Rectal smooth muscle tissue (tissue), 1 donor: ENCODE data around the gene TEKT4.
"Not testable (repeated sequence)": the region's sequence is repeated elsewhere in the genome, so short reads cannot be mapped to it uniquely, and the experiment has no call there.

Source experiments
- H3K27ac ChIP-seq: one replicate; pipeline ENCODE4 v1.7.0; 2013; ENCODE audit warnings: low read depth, low read length, inconsistent platforms
- H3K27me3 ChIP-seq: one replicate; pipeline ENCODE4 v1.7.0; 2013; ENCODE audit warnings: low read length; ENCODE audit not compliant: control insufficient read depth, insufficient read depth
- H3K36me3 ChIP-seq: one replicate; pipeline ENCODE4 v1.7.0; 2013; ENCODE audit warnings: low read length; ENCODE audit not compliant: control insufficient read depth, insufficient read depth
- H3K4me1 ChIP-seq: one replicate; pipeline ENCODE4 v1.7.0; 2013; ENCODE audit warnings: low read length; ENCODE audit not compliant: control insufficient read depth, insufficient read depth
- H3K4me3 ChIP-seq: one replicate; pipeline ENCODE4 v1.7.0; 2013; ENCODE audit warnings: low read length
- H3K9ac ChIP-seq: one replicate; pipeline ENCODE4 v1.7.0; 2013; ENCODE audit warnings: low read length

The TEKT4 gene

GRCh38 chr2:94871226-94872087, at the start of gene TEKT4:
Gene TEKT4 (plus strand): TSS chr2:94871430. CDS start chr2:94871580, 150 bp downstream.
- Histone ChIP-seq H3K4me3 (no peak within 1 kb of the TSS), H3K27ac (no peak within 1 kb of the TSS), H3K36me3 (no peaks in the 10 kb centered on the region), H3K4me1 (no peaks in the 10 kb centered on the region), H3K27me3 (peaks cover 2% of the 10 kb centered on the region), H3K9ac (no peak within 1 kb of the TSS)

GRCh38 chr2:94839224-94839623, 32.0 kb upstream of the TEKT4 start:
- not testable (repeated sequence) for H3K4me1 ChIP-seq, H3K4me3 ChIP-seq, H3K9ac ChIP-seq, H3K27me3 ChIP-seq, H3K27ac ChIP-seq, H3K36me3 ChIP-seq

- H3K27me3 ChIP-seq, H3K4me1 ChIP-seq, H3K9ac ChIP-seq, H3K36me3 ChIP-seq, H3K4me3 ChIP-seq, H3K27ac ChIP-seq: not testable (repeated sequence)
These were observed 14.4 kb upstream of the TEKT4 start for GRCh38 chr2:94856856-94857255.

DNA sequence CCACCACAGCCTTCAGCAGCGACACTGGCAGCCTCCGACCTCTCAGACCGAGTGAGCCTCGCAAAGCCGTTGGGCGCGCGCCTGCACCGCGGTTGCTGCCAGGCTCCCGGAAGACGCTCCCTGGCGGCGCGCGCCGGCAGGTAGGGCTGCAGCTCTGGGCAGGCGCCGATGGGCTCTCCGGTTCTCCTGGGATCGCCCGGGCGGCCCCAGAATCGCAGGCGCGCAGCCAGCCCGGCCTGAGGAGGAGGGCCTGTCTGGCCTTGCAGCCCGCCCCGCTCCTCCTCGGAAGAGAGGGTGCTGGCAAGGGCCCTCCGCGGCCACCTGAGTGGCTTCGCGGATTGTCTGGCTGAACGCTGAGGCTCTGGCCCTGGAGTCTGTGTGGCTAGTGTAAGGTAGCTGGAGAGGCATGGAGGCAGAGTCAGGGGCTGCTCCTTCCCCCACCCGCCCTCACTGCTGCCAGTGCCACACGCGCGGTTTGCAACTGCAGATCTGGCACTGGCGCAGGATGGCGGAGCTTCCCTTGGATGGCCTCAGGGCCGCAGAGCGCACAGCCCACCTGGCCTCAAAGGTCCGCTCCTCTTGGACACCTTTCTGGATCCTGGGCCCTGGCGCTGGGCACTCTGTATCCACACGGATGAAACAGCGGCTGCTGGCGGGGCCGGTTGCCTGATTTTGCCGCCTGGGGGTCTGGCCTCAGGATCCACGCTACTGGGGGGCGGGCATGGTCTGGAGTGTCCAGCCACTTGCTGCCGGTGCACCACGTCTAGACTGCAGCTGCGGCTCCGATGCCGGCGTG, 13.7 kb upstream of the TEKT4 start:
- H3K27me3 ChIP-seq, H3K9ac ChIP-seq, H3K27ac ChIP-seq, H3K36me3 ChIP-seq, H3K4me3 ChIP-seq, H3K4me1 ChIP-seq: not testable (repeated sequence)

GRCh38 chr2:94858163-94858888, 12.9 kb upstream of the TEKT4 start:
- not testable (repeated sequence) for H3K27ac ChIP-seq, H3K9ac ChIP-seq, H3K4me3 ChIP-seq, H3K36me3 ChIP-seq, H3K4me1 ChIP-seq, H3K27me3 ChIP-seq

GRCh38 chr2:94861308-94862152, 9.7 kb upstream of the TEKT4 start:
- Histone ChIP-seq H3K36me3 (no peaks in the 10 kb centered on the region), H3K4me3 (no peak overlapping the region), H3K9ac (no peak overlapping the region), H3K27ac (no peak overlapping the region), H3K27me3 (no peaks in the 10 kb centered on the region), H3K4me1 (no peaks in the 10 kb centered on the region)

GRCh38 chr2:94862903-94863302, 8.3 kb upstream of the TEKT4 start:
- H3K27ac ChIP-seq, H3K36me3 ChIP-seq, H3K4me1 ChIP-seq, H3K9ac ChIP-seq, H3K4me3 ChIP-seq, H3K27me3 ChIP-seq: not testable (repeated sequence)

GRCh38 chr2:94869131-94869530, 2.1 kb upstream of the TEKT4 start:
- peaks cover 2% of the 10 kb centered on the region for H3K27me3 ChIP-seq
- H3K4me3 ChIP-seq, result no peak overlapping the region
- H3K27ac ChIP-seq, result no peak overlapping the region
- no peaks in the 10 kb centered on the region for H3K36me3 ChIP-seq
- no peaks in the 10 kb centered on the region for H3K4me1 ChIP-seq
- no peak overlapping the region for H3K9ac ChIP-seq

DNA sequence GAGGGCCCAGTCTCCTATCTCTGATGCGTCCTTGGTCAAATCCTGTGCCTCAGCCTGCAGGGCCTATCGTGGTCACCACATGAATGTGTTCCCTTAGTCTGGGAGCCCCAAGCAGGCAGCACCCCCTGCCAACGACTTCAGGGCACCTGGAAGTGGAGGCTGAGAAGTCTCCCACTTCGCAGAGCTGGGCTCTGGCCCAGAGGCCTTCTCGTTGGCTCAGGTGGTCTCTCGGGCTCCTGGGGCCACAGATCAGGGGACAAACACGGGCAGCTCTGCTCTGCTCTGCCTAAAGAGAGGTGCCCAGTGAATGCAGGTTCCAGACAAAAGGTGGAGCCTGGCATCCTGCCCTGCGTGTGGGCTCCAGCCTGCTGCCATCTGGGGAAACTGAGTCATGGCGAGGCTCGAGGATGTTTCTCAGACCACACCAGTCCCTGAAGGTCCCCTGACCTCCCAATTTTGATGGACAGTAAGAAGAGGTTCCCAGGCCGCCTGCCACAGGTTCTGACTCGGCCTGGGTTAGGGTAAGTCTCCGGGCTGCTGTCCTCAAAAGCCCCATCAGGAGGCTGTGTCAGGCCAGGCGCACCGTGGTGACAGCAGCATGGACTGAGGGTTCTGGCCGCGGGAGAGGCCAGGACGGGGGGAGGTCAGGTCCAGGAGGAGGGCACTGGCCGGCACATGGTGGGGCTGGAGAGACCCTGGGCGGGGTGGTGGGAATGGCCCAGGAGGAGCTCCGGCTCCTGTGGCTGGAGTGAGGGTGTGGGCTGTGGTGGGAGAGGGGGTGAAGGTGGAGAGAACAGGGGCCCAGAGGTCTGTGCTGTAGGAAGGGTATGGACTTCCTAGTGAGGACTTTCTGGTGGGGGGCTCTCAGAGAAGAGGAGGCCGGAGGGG, 1.4 kb upstream of the TEKT4 start:
- no peaks in the 10 kb centered on the region for H3K36me3 ChIP-seq
- no peaks in the 10 kb centered on the region for H3K4me1 ChIP-seq
- H3K27me3 ChIP-seq, result peaks cover 2% of the 10 kb centered on the region

DNA sequence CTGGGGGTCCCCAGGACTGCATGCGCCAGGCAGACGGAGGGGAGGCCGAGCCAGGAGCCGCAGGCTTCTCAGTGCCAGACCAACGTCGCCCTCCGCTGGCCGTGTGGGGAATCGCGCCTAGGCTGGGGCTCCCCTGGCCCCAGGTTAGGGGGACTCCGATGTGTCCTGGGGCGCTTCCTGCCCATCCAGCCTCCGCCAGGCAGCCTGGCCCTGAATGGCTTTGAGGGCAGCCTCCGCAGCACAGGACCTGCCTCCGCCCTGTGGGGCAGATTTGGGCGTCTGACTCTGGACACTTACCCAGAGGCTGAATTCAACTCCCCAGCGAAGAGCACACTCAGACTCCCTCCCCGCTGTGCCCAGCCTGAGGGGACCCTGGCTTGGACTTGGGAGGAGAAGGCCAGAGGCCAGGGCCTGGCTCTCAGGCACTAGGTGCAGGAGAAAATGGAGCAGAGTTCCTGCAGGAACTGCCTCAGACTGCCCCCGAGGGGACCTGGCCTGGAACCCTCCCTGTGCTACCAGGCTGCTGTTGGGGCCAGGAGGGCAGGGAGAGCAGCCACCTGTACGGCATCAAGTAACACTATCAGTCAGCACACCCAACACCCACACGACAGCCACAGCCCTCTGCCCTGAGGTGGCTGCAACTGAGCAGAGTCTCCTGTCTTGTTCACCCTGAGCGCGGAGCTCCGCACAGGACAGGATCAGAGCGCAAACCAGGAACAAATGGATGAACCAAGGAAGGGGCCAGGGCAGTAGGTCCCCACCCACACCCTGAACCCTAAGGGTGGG, 597 bp upstream of the TEKT4 start:
- Histone ChIP-seq H3K36me3 (no peaks in the 10 kb centered on the region), H3K9ac (no peak overlapping the region), H3K4me3 (no peak overlapping the region), H3K27ac (no peak overlapping the region), H3K27me3 (peaks cover 2% of the 10 kb centered on the region), H3K4me1 (no peaks in the 10 kb centered on the region)

More for the DNA sequence above, 1.4 kb upstream of the TEKT4 start:
- Histone ChIP-seq H3K27ac (no peak overlapping the region), H3K9ac (no peak overlapping the region), H3K4me3 (no peak overlapping the region)
